CD4-positive, alpha-beta memory T cell (primary cell): ENCODE measurements around the gene NPPA. TPM values are rescaled to one million over a fixed set of nuclear protein-coding genes. Genes with fewer than 3 reads are reported as not detected.

Experiments used
- CTCF ChIA-PET: fragments of 350-600 bp; sonication (Branson Sonifier 250); formaldehyde crosslinking; loops from one replicate; lab custom pipeline; 2021; ENCODE audit warnings: inconsistent platforms; ENCODE audit not compliant: partially characterized antibody; lab: Charles Lee
- POLR2A ChIA-PET: fragments of 350-600 bp; sonication (Branson Sonifier 250); formaldehyde crosslinking; loops from one replicate; lab custom pipeline; 2021; ENCODE audit not compliant: partially characterized antibody; lab: Charles Lee
- DNase-seq, 5 donors: peaks; one replicate each; pipeline versions ENCODE4 v3.0.0 to v3.0.0-alpha.2; 2020 to 2022; ENCODE audit warnings: mixed read lengths in 1 of 5
- H3K27ac ChIP-seq: one replicate; pipeline ENCODE4 v1.7.0; 2013; ENCODE audit warnings: low read depth, low read length
- H3K27me3 ChIP-seq: 2 replicates; pipeline ENCODE4 v1.7.0; 2013; ENCODE audit warnings: mild to moderate bottlenecking, low read length, moderate library complexity; ENCODE audit not compliant: insufficient read depth
- H3K36me3 ChIP-seq: 2 replicates; pipeline ENCODE4 v1.7.0; 2013; ENCODE audit warnings: mild to moderate bottlenecking, low read length, moderate library complexity; ENCODE audit not compliant: insufficient read depth
- H3K4me1 ChIP-seq: 2 replicates; pipeline ENCODE4 v1.7.0; 2013; ENCODE audit warnings: mild to moderate bottlenecking, low read length, moderate library complexity; ENCODE audit not compliant: insufficient read depth
- H3K4me3 ChIP-seq, 2 donors: one replicate each; pipeline ENCODE4 v1.7.0; 2013; ENCODE audit warnings: low read length in 2 of 2, mild to moderate bottlenecking in 1 of 2
- H3K9me3 ChIP-seq, 2 donors: one replicate each; pipeline ENCODE4 v1.7.0; 2013; ENCODE audit warnings: low read length in 2 of 2, control low read depth in 1 of 2; ENCODE audit not compliant: control insufficient read depth in 1 of 2
- H3K27ac Mint-ChIP-seq, 7 donors: one replicate each; pipeline ENCODE4 v1.8.0; 2020 to 2021; ENCODE audit warnings: mixed read lengths in 7 of 7, mild to moderate bottlenecking in 6 of 7, inconsistent platforms in 3 of 7, moderate library complexity in 3 of 7
- H3K27me3 Mint-ChIP-seq, 2 donors: one replicate each; pipeline ENCODE4 v1.8.0; 2020 to 2021; ENCODE audit warnings: mixed read lengths in 2 of 2
- H3K36me3 Mint-ChIP-seq, 2 donors: one replicate each; pipeline ENCODE4 v1.8.0; 2020 to 2021; ENCODE audit warnings: mixed read lengths in 2 of 2, inconsistent platforms in 1 of 2, mild to moderate bottlenecking in 1 of 2
- H3K4me1 Mint-ChIP-seq, 4 donors: one replicate each; pipeline ENCODE4 v1.8.0; 2020 to 2021; ENCODE audit warnings: mixed read lengths in 4 of 4, mild to moderate bottlenecking in 1 of 4
- H3K4me3 Mint-ChIP-seq, 8 donors: one replicate each; pipeline ENCODE4 v1.8.0; 2020 to 2021; ENCODE audit warnings: mixed read lengths in 8 of 8, mild to moderate bottlenecking in 7 of 8, moderate library complexity in 6 of 8, inconsistent platforms in 3 of 8
- H3K9me3 Mint-ChIP-seq, 8 donors: one replicate each; pipeline ENCODE4 v1.8.0; 2020 to 2021; ENCODE audit warnings: mixed read lengths in 8 of 8, mild to moderate bottlenecking in 5 of 8, inconsistent platforms in 3 of 8, moderate library complexity in 1 of 8
- intact Hi-C: fragments of 100-400 bp; cut with micrococcal nuclease; formaldehyde crosslinking; loops from one replicate; pipeline ENCODE4 v1.15.1; 2023
- polyA plus RNA-seq, 2 donors: library from polyadenylated mRNA; unstranded; fragments of 300-500 nt; fragmentation: Illumina TruSeq; gene quantifications; one replicate each; pipeline ENCODE4 v1.2.3, GENCODE V29; 2021
- total RNA-seq, 2 experiments: library from RNA; stranded (reverse); gene quantifications; one replicate each; pipeline ENCODE4 v1.2.3, GENCODE V29; 2021

NPPA gene
- total and polyA plus RNA-seq, 4 experiments from 2014 or later = not detected

GRCh38 chr1:11873395-11874257 lies 26.0 kb upstream of the NPPA start:
- CTCF ChIA-PET = interaction anchor here (1.4 kb wide), 1 partner anchor 10 kb away, joined by 3 read pairs; no protein-coding TSS in a partner anchor
- Histone ChIP-seq H3K27ac (no peak overlapping the region), H3K4me1 (no peaks in the 10 kb centered on the region), H3K27me3 (no peaks in the 10 kb centered on the region), H3K4me3 (no peak overlapping the region), H3K9me3 (no peaks in the 10 kb centered on the region), H3K36me3 (no peaks in the 10 kb centered on the region)
- Mint-ChIP-seq H3K27me3 (peaks cover 11 to 13% of the 10 kb centered on the region in 2 donors), H3K36me3 (no peaks in the 10 kb centered on the region), H3K4me1 (no peaks in the 10 kb centered on the region), H3K27ac (no peak overlapping the region), H3K4me3 (no peak overlapping the region), H3K9me3 (no peaks in the 10 kb centered on the region)
- no peak for DNase-seq
- intact Hi-C loops = no loop called here
- POLR2A ChIA-PET = no interaction called here

GRCh38 chr1:11872545-11872944 lies 25.0 kb upstream of the NPPA start:
- Histone ChIP-seq H3K27me3 (no peaks in the 10 kb centered on the region), H3K9me3 (no peaks in the 10 kb centered on the region), H3K36me3 (no peaks in the 10 kb centered on the region), H3K4me1 (no peaks in the 10 kb centered on the region), H3K27ac (no peak overlapping the region), H3K4me3 (no peak overlapping the region)
- no peaks in the 10 kb centered on the region for H3K36me3 Mint-ChIP-seq
- no peaks in the 10 kb centered on the region for H3K9me3 Mint-ChIP-seq
- H3K27me3 Mint-ChIP-seq = peaks cover 13% of the 10 kb centered on the region in 2 donors
- no peak overlapping the region for H3K4me3 Mint-ChIP-seq
- H3K27ac Mint-ChIP-seq = no peak overlapping the region
- intact Hi-C loops = no loop called here
- no peaks in the 10 kb centered on the region for H3K4me1 Mint-ChIP-seq
- ChIA-PET POLR2A (no interaction called here), CTCF (no interaction called here)
- no peak for DNase-seq

GRCh38 chr1:11869650-11870207 lies 22.1 kb upstream of the NPPA start:
- Mint-ChIP-seq H3K36me3 (no peaks in the 10 kb centered on the region), H3K4me3 (no peak overlapping the region), H3K27ac (no peak overlapping the region), H3K9me3 (no peaks in the 10 kb centered on the region), H3K27me3 (peaks cover 11 to 17% of the 10 kb centered on the region in 2 donors), H3K4me1 (no peaks in the 10 kb centered on the region)
- intact Hi-C loops = no loop called here
- H3K27me3 ChIP-seq = no peaks in the 10 kb centered on the region
- ChIA-PET CTCF (no interaction called here), POLR2A (no interaction called here)
- H3K27ac ChIP-seq = no peak overlapping the region
- no peaks in the 10 kb centered on the region for H3K4me1 ChIP-seq
- no peak for DNase-seq
- H3K36me3 ChIP-seq = no peaks in the 10 kb centered on the region
- no peak overlapping the region for H3K4me3 ChIP-seq
- no peaks in the 10 kb centered on the region for H3K9me3 ChIP-seq

- Mint-ChIP-seq H3K27ac (no peak overlapping the region), H3K4me1 (no peaks in the 10 kb centered on the region), H3K27me3 (peaks cover 13 to 15% of the 10 kb centered on the region in 2 donors), H3K9me3 (no peaks in the 10 kb centered on the region), H3K36me3 (no peaks in the 10 kb centered on the region), H3K4me3 (no peak overlapping the region)
- Histone ChIP-seq H3K36me3 (no peaks in the 10 kb centered on the region), H3K9me3 (no peaks in the 10 kb centered on the region), H3K27me3 (no peaks in the 10 kb centered on the region), H3K4me1 (no peaks in the 10 kb centered on the region), H3K27ac (no peak overlapping the region), H3K4me3 (no peak overlapping the region)
- intact Hi-C loops = no loop called here
- ChIA-PET CTCF (no interaction called here), POLR2A (no interaction called here)
- DNase-seq = no peak
These were observed 21.5 kb upstream of the NPPA start for GRCh38 chr1:11869104-11869503.

- POLR2A ChIA-PET = no interaction called here
- H3K4me1 Mint-ChIP-seq = no peaks in the 10 kb centered on the region
- CTCF ChIA-PET = no interaction called here
- H3K27me3 Mint-ChIP-seq = peaks cover 11 to 12% of the 10 kb centered on the region in 2 donors
- Histone ChIP-seq H3K36me3 (no peaks in the 10 kb centered on the region), H3K4me1 (no peaks in the 10 kb centered on the region), H3K9me3 (no peaks in the 10 kb centered on the region), H3K27ac (no peak overlapping the region), H3K27me3 (no peaks in the 10 kb centered on the region), H3K4me3 (no peak overlapping the region)
- no peaks in the 10 kb centered on the region for H3K9me3 Mint-ChIP-seq
- DNase-seq = no peak
- no peak overlapping the region for H3K4me3 Mint-ChIP-seq
- intact Hi-C loops = no loop called here
- no peaks in the 10 kb centered on the region for H3K36me3 Mint-ChIP-seq
- no peak overlapping the region for H3K27ac Mint-ChIP-seq
These were observed 20.9 kb upstream of the NPPA start for GRCh38 chr1:11868331-11868980.

- H3K4me3 Mint-ChIP-seq = no peak overlapping the region
- no peak overlapping the region for H3K27ac ChIP-seq
- peaks cover 0 to 9% (median 2%) of the 10 kb centered on the region in 8 donors for H3K9me3 Mint-ChIP-seq
- H3K36me3 Mint-ChIP-seq = no peaks in the 10 kb centered on the region
- H3K27ac Mint-ChIP-seq = no peak overlapping the region
- intact Hi-C loops = no loop called here
- H3K4me1 Mint-ChIP-seq = peaks cover 0 to 2% (median 0%) of the 10 kb centered on the region in 4 donors
- peaks cover 33 to 45% of the 10 kb centered on the region in 2 donors for H3K27me3 Mint-ChIP-seq
- peaks cover 24% of the 10 kb centered on the region for H3K27me3 ChIP-seq
- ChIA-PET POLR2A (no interaction called here), CTCF (interaction anchor here (1.1 to 1.6 kb wide), 2 partner anchors 15 to 24 kb away, joined by 3 to 6 read pairs; partner anchors contain the start of gene NPPA)
- no peaks in the 10 kb centered on the region for H3K4me1 ChIP-seq
- no peak overlapping the region for H3K4me3 ChIP-seq
- DNase-seq = no peak
- no peaks in the 10 kb centered on the region for H3K36me3 ChIP-seq
- H3K9me3 ChIP-seq = no peaks in the 10 kb centered on the region
These were observed 15.3 kb upstream of the NPPA start for GRCh38 chr1:11862890-11863289.

GRCh38 chr1:11860587-11860986 lies 13.0 kb upstream of the NPPA start:
- Histone ChIP-seq H3K9me3 (no peaks in the 10 kb centered on the region), H3K36me3 (no peaks in the 10 kb centered on the region), H3K4me1 (no peaks in the 10 kb centered on the region), H3K27me3 (peaks cover 24% of the 10 kb centered on the region), H3K4me3 (no peak overlapping the region), H3K27ac (no peak overlapping the region)
- H3K27me3 Mint-ChIP-seq = peaks cover 43 to 49% of the 10 kb centered on the region in 2 donors
- peaks cover 0 to 5% (median 2%) of the 10 kb centered on the region in 4 donors for H3K4me1 Mint-ChIP-seq
- no peaks in the 10 kb centered on the region for H3K36me3 Mint-ChIP-seq
- no peak for DNase-seq
- intact Hi-C loops = no loop called here
- POLR2A ChIA-PET = no interaction called here
- no peak overlapping the region for H3K27ac Mint-ChIP-seq
- H3K4me3 Mint-ChIP-seq = no peak overlapping the region
- CTCF ChIA-PET = no interaction called here
- H3K9me3 Mint-ChIP-seq = peaks cover 0 to 9% (median 2%) of the 10 kb centered on the region in 8 donors
